ENCODE measurements around the gene RANBP9.

RANBP9 gene

DNA sequence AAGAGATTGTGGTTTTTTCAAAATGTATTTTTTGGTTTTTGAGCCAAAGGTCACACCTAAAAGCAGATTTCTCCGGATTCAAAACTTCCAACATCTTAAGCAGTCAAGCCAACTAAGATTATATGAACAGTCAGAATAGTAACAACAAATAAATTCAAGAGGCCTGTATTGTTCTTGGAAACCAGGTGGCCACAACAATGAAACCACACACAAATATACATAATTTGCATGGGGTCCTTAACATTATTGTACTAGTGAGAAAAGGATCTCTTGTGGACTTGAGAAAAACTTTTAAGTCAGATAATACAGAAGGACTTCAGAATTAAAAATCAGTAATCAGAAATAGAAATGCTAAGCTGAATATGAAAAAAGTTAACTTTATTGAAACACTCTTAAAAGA, 55.9 kb downstream of the RANBP9 start:
- DNase-seq (ENCODE audit: low read depth in 2 of 2, low spot score in 1 of 2), result no peak

- DNase-seq (ENCODE audit: low read depth in 2 of 2, low spot score in 1 of 2), result no peak
Measured at GRCh38 chr6:13654496-13654895, 57.1 kb downstream of the RANBP9 start.

DNA sequence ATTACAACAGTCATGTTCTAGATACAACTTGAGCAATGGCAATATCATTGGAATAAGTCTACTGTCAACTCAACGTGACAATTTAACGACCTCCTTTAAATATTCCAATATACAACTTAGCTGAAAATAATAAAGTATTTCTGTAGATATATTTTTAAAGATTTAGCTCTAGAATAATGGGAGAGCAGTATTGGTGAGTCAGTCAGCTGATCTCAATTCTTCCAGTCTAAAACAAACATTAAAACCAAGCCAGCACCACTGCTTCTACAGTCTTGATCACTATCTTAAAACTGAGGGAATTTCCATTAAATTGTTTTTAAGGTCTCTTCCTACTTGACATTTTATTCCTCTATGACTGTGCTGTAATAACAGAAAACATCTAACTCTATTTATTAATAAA, 58.3 kb downstream of the RANBP9 start:
- no peak for DNase-seq (ENCODE audit: low read depth in 2 of 2, low spot score in 1 of 2)

DNA sequence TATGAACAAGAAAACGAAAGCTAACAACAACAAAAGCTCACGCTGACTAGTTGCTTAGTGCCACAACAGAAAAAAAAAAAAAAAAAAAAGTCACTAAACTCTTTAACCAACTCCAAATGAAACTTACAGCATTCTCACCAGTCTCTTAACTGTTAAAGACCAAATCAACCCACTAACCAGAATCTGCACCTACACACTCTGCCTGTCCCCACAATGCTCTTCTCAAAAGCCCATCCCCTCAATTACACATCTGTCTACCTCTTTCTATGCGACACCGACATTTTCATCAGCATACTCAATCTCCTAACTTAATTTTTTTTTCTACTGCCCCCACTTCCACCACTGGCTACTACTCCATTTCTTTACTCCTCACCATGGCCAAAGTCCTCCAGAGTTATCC, 62.2 kb downstream of the RANBP9 start:
- DNase-seq (ENCODE audit: low read depth in 2 of 2, low spot score in 1 of 2), result no peak

- DNase-seq (ENCODE audit: low read depth in 2 of 2, low spot score in 1 of 2), result no peak
Measured at GRCh38 chr6:13648850-13649249, 62.8 kb downstream of the RANBP9 start.

GRCh38 chr6:13643125-13643524, 68.5 kb downstream of the RANBP9 start:
- no peak for DNase-seq (ENCODE audit: low read depth in 2 of 2, low spot score in 1 of 2)

- no peak for DNase-seq (ENCODE audit: low read depth in 2 of 2, low spot score in 1 of 2)
Measured at GRCh38 chr6:13641315-13641714, 70.3 kb downstream of the RANBP9 start.

DNA sequence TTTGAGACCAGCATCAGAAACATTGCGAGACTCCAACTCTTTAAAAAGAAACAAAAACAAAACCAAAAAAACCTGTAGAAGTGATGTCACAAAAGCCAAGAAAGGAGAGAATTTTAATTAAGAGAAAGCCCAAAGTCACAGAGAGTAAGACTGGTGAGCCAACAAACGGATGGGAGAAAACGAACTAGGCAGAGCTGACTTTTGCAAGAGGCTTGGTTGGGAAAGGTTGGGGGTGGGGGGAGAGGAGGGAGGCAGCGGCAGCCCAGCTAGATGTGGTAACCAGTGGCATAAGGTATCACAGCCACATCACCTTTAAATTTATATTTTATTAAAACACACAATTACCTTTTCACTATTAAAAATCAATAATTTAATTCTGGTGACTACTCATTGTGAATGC, 73.0 kb downstream of the RANBP9 start:
- DNase-seq (ENCODE audit: low read depth in 2 of 2, low spot score in 1 of 2), result no peak

- no peak for DNase-seq (ENCODE audit: low read depth in 2 of 2, low spot score in 1 of 2)
Measured at GRCh38 chr6:13638014-13638413, 73.6 kb downstream of the RANBP9 start.

GRCh38 chr6:13635948-13636658, 75.5 kb downstream of the RANBP9 start:
- DNase-seq (ENCODE audit: low read depth in 2 of 2, low spot score in 1 of 2), result no peak

GRCh38 chr6:13633343-13633742, 78.3 kb downstream of the RANBP9 start:
- DNase-seq (ENCODE audit: low read depth in 2 of 2, low spot score in 1 of 2), result no peak

DNA sequence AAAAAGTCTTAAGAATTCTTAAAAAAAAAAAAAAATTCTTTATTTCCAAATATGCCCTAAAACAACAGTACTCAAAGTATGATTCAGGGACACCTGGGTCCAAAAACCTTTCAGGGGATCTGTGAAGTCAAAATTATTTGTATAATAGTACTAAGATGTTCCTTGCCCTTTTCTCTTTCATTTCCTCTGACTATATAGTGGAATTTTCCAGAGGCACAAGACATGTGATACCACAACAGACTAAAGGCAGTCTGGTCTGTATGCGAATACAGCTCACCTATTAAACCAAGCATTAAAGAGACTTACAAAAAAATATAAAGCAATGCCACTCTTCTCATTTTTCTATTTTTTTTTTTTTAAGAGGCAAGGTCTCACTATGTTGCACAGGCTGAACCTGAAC, 81.1 kb downstream of the RANBP9 start:
- DNase-seq (ENCODE audit: low read depth in 2 of 2, low spot score in 1 of 2), result no peak

DNA sequence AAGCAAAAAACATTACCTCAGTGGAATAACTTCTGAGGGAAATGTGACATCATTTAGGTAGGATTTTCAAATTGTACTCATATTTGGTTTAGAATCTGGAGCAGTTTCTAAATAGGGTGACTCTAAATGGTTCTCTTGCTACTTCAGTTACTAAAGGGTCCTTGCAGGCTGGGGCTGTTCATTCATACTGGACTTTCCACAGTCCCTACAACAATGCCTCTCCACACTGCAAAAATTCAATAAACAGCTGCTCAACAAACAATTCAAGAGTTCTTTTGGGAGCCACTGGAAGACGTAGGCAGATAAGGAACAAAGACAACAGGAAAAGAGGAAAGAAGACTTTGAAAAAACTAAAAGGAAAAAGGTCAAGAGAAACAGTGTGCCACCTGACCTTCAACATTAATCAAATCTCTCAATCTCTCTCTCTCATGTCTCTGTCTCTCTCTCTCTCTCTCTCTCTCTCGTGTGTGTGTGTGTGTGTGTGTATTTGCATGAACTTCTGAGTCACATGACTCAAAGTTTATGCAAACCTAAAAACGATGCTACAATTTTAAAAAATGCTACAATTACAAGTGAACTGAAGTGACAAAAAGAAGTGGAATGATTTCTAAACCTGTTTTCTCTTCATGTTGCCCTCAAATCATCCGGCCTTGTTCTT, 82.0 kb downstream of the RANBP9 start:
- DNase-seq (ENCODE audit: low read depth in 2 of 2, low spot score in 1 of 2), result no peak

- no peak for DNase-seq (ENCODE audit: low read depth in 2 of 2, low spot score in 1 of 2)
Measured at GRCh38 chr6:13624871-13625288, 86.8 kb downstream of the RANBP9 start.

DNA sequence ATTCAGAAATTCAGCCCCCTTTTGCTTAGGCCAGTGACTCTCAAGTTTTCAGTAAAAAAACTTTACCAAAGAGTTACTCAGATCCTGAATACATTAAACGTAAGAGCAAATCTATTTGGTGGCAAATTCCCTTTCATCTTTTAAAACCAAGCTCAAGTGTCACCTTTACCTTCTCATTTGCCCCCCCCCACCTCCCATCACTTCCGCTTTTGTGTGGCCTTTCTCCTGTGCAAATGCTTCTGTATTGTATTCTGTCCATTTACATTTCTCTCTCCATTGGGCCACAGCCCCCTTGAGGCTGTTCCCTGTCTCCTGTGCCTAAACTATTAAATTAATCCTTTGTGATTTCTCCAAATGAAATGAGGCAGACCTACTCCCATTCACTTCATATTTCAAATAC, 94.6 kb downstream of the RANBP9 start:
- DNase-seq (ENCODE audit: low read depth in 2 of 2, low spot score in 1 of 2), result no peak

GRCh38 chr6:13615792-13616120, 95.9 kb downstream of the RANBP9 start:
- DNase-seq (ENCODE audit: low read depth in 2 of 2, low spot score in 1 of 2), result peak in 1 of 2 donors; percentile 20

DNA sequence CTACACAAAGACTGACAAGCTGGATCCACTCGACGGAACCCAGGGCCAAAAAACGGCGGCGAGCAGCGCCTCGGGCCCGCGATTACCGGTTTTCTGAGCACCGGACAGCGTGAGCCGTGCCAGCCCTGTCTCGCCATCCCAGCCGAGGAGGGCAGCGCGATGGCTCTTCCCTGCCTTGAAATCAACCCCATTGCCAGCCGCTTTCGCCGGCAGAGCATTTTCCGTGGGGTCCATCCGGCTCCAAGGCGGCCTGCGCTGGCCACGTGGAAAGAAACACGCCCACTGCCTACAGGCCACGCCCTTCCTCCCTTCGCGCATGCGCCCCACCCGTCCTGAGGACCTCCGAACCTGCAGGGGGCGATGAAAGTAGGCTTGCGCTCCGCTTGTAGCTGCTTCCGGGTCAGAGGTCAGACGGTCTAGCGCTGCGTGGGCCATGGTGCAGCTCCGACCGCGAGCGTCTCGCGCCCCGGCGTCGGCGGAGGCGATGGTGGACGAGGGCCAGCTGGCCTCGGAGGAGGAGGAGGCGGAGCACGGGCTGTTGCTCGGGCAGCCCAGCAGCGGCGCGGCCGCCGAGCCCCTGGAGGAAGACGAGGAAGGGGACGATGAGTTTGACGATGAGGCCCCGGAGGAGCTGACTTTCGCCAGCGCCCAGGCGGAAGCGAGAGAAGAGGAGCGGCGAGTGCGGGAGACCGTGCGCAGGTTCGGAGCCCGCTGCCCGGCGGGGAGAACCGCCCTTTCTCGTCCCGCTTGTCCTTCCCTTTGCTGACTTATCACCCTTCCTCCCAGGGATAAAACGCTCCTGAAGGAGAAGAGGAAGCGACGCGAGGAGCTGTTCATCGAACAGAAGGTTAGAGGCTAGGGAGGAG, 96.5 kb downstream of the RANBP9 start, which contains the start of gene NOL7:
Gene NOL7 (plus strand): TSS at position 410 of the 866 bp plus-strand sequence. CDS start 24 bp downstream, at position 434.
- peak; percentile 97 for DNase-seq (ENCODE audit: low read depth in 2 of 2, low spot score in 1 of 2)

- no peak for DNase-seq (ENCODE audit: low read depth in 2 of 2, low spot score in 1 of 2)
Measured at GRCh38 chr6:13614126-13614925, 97.3 kb downstream of the RANBP9 start.

DNA sequence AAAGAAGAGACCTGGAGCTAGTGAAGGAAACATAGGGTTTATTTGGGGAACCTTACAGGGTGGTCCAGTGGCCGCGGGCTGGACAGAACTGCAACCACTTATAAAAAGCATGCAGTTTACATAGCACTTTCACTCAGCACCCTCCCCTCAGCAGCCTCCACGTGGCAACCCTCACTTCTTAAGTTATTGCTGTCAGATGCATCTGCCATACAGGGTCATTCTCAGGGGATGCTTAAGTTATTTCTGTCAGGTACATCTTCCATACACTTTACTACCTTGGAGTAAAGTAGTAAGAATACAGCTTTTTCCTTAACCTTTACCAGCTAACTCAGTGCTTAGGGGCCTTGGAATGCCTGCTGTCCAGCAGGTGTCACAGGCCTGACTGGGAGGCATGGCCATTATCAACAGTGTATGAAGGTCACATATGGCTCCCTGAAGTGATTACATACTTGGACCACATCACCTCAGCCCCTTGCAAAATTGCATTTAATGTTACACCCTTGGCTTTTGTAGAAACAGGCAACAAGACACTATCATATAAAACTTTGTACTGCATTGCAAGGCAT, 98.5 kb downstream of the RANBP9 start:
- DNase-seq (ENCODE audit: low read depth in 2 of 2, low spot score in 1 of 2), result no peak

GRCh38 chr6:13611715-13612114, 99.9 kb downstream of the RANBP9 start:
- no peak for DNase-seq (ENCODE audit: low read depth in 2 of 2, low spot score in 1 of 2)

GRCh38 chr6:13605634-13606033, 106.0 kb downstream of the RANBP9 start:
- no peak for DNase-seq (ENCODE audit: low read depth in 2 of 2, low spot score in 1 of 2)
